CD4-positive, alpha-beta T cell (primary cell): ENCODE measurements around the gene ZNF385C. TPM values are rescaled to one million over a fixed set of nuclear protein-coding genes. Genes with fewer than 3 reads are reported as not detected.

ENCODE experiments used
- ATAC-seq: fragments of 200-7000 bp; cut with Tn5 transposase; one replicate; pipeline ENCODE4 v1.10.0; 2022; ENCODE audit warnings: mild to moderate bottlenecking; ENCODE audit not compliant: poor library complexity
- CTCF ChIA-PET: fragments of 350-600 bp; sonication (Branson Sonifier 250); formaldehyde crosslinking; loops from one replicate; lab custom pipeline; 2021; ENCODE audit warnings: antibody characterized with exemption, inconsistent platforms; lab: Charles Lee
- POLR2A ChIA-PET: fragments of 350-600 bp; sonication (Branson Sonifier 250); formaldehyde crosslinking; loops from one replicate; lab custom pipeline; 2021; ENCODE audit warnings: antibody characterized with exemption, inconsistent platforms; lab: Charles Lee
- DNase-seq, 14 experiments: peaks; one replicate each; pipeline ENCODE4 v3.0.0-alpha.2; 2013 to 2020; ENCODE audit warnings: mixed read lengths in 2 of 14
- H3K27ac ChIP-seq, 2 donors: one replicate each; pipeline versions ENCODE4 v1.5.1 to v1.7.0; 2013; ENCODE audit warnings: low read length in 2 of 2, low read depth in 1 of 2, mild to moderate bottlenecking in 1 of 2
- H3K27me3 ChIP-seq, 2 experiments: 1 replicate in 1 of 2; 2 replicates in 1 of 2; pipeline versions ENCODE4 v1.6.1 to v1.7.0; 2013; ENCODE audit warnings: low read length in 2 of 2, control low read depth in 1 of 2, mild to moderate bottlenecking in 1 of 2, moderate library complexity in 1 of 2; ENCODE audit not compliant: insufficient read depth in 2 of 2, control insufficient read depth in 1 of 2
- H3K36me3 ChIP-seq: one replicate; pipeline ENCODE4 v1.6.1; 2013; ENCODE audit warnings: low read length, control low read depth; ENCODE audit not compliant: insufficient read depth
- H3K4me1 ChIP-seq: one replicate; pipeline ENCODE4 v1.6.1; 2013; ENCODE audit warnings: low read length, control low read depth; ENCODE audit not compliant: insufficient read depth
- H3K4me3 ChIP-seq: one replicate; pipeline ENCODE4 v1.5.1; 2013; ENCODE audit warnings: mild to moderate bottlenecking, low read length, moderate library complexity
- H3K9me3 ChIP-seq, 2 experiments: 1 replicate in 1 of 2; 2 replicates in 1 of 2; pipeline versions ENCODE4 v1.6.1 to v1.7.0; 2013; ENCODE audit warnings: low read length in 2 of 2, mild to moderate bottlenecking in 2 of 2, control low read depth in 1 of 2, moderate library complexity in 1 of 2; ENCODE audit not compliant: control insufficient read depth in 1 of 2, insufficient read depth in 1 of 2
- H3K27ac Mint-ChIP-seq: one replicate; pipeline ENCODE4 v1.8.0; 2020; ENCODE audit warnings: mixed read lengths
- H3K27me3 Mint-ChIP-seq: one replicate; pipeline ENCODE4 v1.8.0; 2021; ENCODE audit warnings: mixed read lengths
- H3K36me3 Mint-ChIP-seq: one replicate; pipeline ENCODE4 v1.8.0; 2021; ENCODE audit warnings: low read depth, mixed read lengths
- H3K4me1 Mint-ChIP-seq: one replicate; pipeline ENCODE4 v1.8.0; 2021; ENCODE audit warnings: low read depth, mixed read lengths
- H3K4me3 Mint-ChIP-seq: one replicate; pipeline ENCODE4 v1.8.0; 2020; ENCODE audit warnings: mild to moderate bottlenecking, mixed read lengths
- H3K9me3 Mint-ChIP-seq: one replicate; pipeline ENCODE4 v1.8.0; 2020; ENCODE audit warnings: mixed read lengths
- intact Hi-C, 2 experiments: fragments of 100-400 bp; cut with DNase I in 1 of 2; cut with micrococcal nuclease in 1 of 2; formaldehyde crosslinking; loops; one replicate each; pipeline versions ENCODE4 v1.15.1 to v1.9.0; 2023 to 2025; cut with DNase I, micrococcal nuclease
- total RNA-seq, 174 experiments: library from RNA in 2 of 174; stranded (reverse) in 2 of 174; gene quantifications; one replicate each; pipeline ENCODE4 v1.2.3 and lab custom pipeline; 2021 to 2026
- TF ChIP-seq, protein P1 (sequence below): fragments of 200-600 bp; IDR thresholded peaks from one replicate; pipeline ENCODE4 v1.8.0; 2022; ENCODE audit warnings: antibody characterized with exemption, mild to moderate bottlenecking

Gene ZNF385C
- total RNA-seq, 2 experiments from 2014 or later = 0.20 TPM; not detected in 1

DNA sequence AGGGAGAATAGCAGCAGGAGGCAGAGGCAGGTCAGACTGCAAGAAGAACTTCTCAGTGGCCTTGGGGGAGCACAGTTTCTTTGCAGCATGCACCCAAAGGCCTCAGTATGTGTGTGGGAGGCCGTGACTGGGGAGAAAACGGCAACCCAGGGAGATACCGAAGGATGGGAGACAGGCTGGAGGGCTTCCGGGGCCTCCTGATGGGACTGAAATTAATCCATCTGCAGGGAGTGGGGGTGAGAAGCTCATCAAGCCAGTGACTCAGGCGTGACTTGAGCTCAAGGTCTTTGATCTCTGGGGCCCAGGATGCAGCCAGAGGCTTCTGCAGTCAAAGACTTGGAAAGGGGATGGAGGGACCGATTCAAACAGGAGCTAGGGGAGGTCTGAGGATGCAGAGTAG is 42.8 kb downstream of the ZNF385C start:
- Mint-ChIP-seq H3K4me3 (no peak overlapping the region), H3K27ac (no peak overlapping the region), H3K36me3 (no peaks in the 10 kb centered on the region), H3K27me3 (peaks cover 47% of the 10 kb centered on the region), H3K9me3 (no peaks in the 10 kb centered on the region), H3K4me1 (peaks cover 7% of the 10 kb centered on the region)
- Histone ChIP-seq H3K27ac (no peak overlapping the region), H3K36me3 (no peaks in the 10 kb centered on the region), H3K4me3 (no peak overlapping the region), H3K4me1 (peaks cover 8% of the 10 kb centered on the region), H3K9me3 (no peaks in the 10 kb centered on the region), H3K27me3 (peaks cover 13 to 16% of the 10 kb centered on the region in 2 experiments)
- ATAC-seq (no peak), DNase-seq (no peak)
- intact Hi-C loops = no loop called here
- ChIA-PET CTCF (interaction anchor here (0.6 to 1.2 kb wide), 2 partner anchors 12 to 174 kb away, joined by 3 read pairs; no protein-coding TSS in a partner anchor), POLR2A (no interaction called here)
- TF ChIP-seq, protein P1, sequence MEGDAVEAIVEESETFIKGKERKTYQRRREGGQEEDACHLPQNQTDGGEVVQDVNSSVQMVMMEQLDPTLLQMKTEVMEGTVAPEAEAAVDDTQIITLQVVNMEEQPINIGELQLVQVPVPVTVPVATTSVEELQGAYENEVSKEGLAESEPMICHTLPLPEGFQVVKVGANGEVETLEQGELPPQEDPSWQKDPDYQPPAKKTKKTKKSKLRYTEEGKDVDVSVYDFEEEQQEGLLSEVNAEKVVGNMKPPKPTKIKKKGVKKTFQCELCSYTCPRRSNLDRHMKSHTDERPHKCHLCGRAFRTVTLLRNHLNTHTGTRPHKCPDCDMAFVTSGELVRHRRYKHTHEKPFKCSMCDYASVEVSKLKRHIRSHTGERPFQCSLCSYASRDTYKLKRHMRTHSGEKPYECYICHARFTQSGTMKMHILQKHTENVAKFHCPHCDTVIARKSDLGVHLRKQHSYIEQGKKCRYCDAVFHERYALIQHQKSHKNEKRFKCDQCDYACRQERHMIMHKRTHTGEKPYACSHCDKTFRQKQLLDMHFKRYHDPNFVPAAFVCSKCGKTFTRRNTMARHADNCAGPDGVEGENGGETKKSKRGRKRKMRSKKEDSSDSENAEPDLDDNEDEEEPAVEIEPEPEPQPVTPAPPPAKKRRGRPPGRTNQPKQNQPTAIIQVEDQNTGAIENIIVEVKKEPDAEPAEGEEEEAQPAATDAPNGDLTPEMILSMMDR = no peak

DNA sequence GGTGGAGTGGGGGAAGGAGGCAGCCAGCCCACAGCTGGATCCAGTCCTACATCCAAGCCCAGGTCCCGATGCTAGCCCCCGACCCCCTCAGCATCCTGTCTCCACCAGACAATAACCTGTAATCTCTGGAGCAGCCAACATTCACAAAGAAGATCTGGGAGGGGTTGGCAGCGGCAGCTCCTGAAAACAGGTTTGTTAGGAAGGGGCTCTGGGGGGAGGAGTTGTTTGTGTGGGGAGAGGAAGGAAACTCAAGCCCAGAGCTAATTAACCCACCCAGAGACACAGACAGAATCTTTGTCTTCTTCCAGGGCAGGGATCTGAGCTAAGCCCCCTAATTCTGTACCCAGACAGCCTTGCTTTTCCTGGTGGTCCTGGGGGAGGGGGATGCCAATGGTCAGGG is 43.2 kb downstream of the ZNF385C start:
- Histone ChIP-seq H3K27me3 (peaks cover 13 to 16% of the 10 kb centered on the region in 2 experiments), H3K36me3 (no peaks in the 10 kb centered on the region), H3K27ac (no peak overlapping the region), H3K4me1 (peaks cover 11% of the 10 kb centered on the region), H3K9me3 (no peaks in the 10 kb centered on the region), H3K4me3 (no peak overlapping the region)
- ATAC-seq (no peak), DNase-seq (no peak)
- intact Hi-C loops = no loop called here
- POLR2A ChIA-PET = no interaction called here
- Mint-ChIP-seq H3K27ac (no peak overlapping the region), H3K9me3 (no peaks in the 10 kb centered on the region), H3K27me3 (peaks cover 43% of the 10 kb centered on the region), H3K36me3 (no peaks in the 10 kb centered on the region), H3K4me1 (peaks cover 8% of the 10 kb centered on the region), H3K4me3 (no peak overlapping the region)
- TF ChIP-seq, protein P1 = no peak
- CTCF ChIA-PET = interaction anchor here (1.2 kb wide), 1 partner anchor 13 kb away, joined by 3 read pairs; no protein-coding TSS in a partner anchor

GRCh38 chr17:42053731-42054500 is 44.4 kb downstream of the ZNF385C start:
- Mint-ChIP-seq H3K4me3 (no peak overlapping the region), H3K4me1 (peaks cover 17% of the 10 kb centered on the region), H3K9me3 (no peaks in the 10 kb centered on the region), H3K27me3 (peaks cover 45% of the 10 kb centered on the region), H3K36me3 (no peaks in the 10 kb centered on the region), H3K27ac (no peak overlapping the region)
- H3K27me3 ChIP-seq = peaks cover 13 to 16% of the 10 kb centered on the region in 2 experiments
- POLR2A ChIA-PET = no interaction called here
- intact Hi-C loops = no loop called here
- H3K4me1 ChIP-seq = peaks cover 15% of the 10 kb centered on the region
- no peak overlapping the region for H3K27ac ChIP-seq
- H3K36me3 ChIP-seq = no peaks in the 10 kb centered on the region
- ATAC-seq = no peak
- H3K9me3 ChIP-seq = no peaks in the 10 kb centered on the region
- DNase-seq = no peak
- no peak overlapping the region for H3K4me3 ChIP-seq
- TF ChIP-seq, protein P1 = no peak
- CTCF ChIA-PET = no interaction called here
